SU-DHL-6 (cell line): ENCODE results near the gene MREG.

Experiments used
- EZH2phosphoT487 ChIP-seq: fragments of 200-600 bp; sonication (generic), shearing (Covaris generic); conservative IDR thresholded peaks from 2 replicates; pipeline ENCODE4 v1.6.1; 2018; ENCODE audit warnings: mild to moderate bottlenecking, antibody characterized with exemption, low read length, moderate library complexity, mixed read lengths
- TF ChIP-seq, protein P1 (sequence below): fragments of 200-600 bp; sonication (generic); IDR thresholded peaks from one replicate; pipeline ENCODE4 v1.5.1; 2017; ENCODE audit warnings: antibody characterized with exemption, mild to moderate bottlenecking, low read length, moderate library complexity; ENCODE audit not compliant: insufficient read depth, poor library complexity, severe bottlenecking

DNA sequence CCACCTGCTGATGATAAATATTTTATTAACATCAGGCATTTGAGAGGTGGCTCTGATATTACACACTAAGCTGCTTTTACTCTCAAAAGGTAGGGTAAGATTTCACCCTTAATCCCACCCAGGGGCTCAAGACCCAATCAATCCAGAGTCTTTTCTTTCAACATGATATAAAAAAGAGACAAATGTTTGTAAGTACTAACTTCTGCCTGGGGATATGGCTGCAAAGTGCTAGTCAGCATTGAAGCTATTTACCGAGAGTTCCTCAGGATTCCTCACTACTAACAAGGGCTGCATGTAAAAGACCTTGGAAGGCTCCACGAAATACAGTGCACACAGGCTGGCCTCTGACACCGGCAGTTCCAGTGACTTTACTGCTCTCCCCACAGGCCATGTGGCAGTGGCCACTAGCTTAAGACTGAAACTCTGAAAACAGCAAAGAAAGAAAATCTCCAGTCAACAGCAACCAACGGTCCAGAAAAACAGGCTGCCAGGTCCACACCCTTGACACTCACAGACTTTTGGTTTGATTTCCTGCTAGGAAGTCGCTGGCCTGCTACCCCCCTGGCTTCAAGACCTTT lies 11.2 kb downstream of the MREG start:
- TF ChIP-seq, protein P1, sequence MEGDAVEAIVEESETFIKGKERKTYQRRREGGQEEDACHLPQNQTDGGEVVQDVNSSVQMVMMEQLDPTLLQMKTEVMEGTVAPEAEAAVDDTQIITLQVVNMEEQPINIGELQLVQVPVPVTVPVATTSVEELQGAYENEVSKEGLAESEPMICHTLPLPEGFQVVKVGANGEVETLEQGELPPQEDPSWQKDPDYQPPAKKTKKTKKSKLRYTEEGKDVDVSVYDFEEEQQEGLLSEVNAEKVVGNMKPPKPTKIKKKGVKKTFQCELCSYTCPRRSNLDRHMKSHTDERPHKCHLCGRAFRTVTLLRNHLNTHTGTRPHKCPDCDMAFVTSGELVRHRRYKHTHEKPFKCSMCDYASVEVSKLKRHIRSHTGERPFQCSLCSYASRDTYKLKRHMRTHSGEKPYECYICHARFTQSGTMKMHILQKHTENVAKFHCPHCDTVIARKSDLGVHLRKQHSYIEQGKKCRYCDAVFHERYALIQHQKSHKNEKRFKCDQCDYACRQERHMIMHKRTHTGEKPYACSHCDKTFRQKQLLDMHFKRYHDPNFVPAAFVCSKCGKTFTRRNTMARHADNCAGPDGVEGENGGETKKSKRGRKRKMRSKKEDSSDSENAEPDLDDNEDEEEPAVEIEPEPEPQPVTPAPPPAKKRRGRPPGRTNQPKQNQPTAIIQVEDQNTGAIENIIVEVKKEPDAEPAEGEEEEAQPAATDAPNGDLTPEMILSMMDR = no peak
- no peak for TF ChIP-seq EZH2phosphoT487
